H1 (cell line): ENCODE measurements around the gene USH1G. TPM values are rescaled to one million over a fixed set of nuclear protein-coding genes. Genes with fewer than 3 reads are reported as not detected.

Experiments used
- CTCF ChIA-PET: fragments of 300-600 bp; sonication (Branson Sonifier 250); formaldehyde crosslinking; loops from one replicate; lab custom pipeline; 2021; ENCODE audit not compliant: partially characterized antibody; lab: Charles Lee
- POLR2A ChIA-PET: fragments of 300-600 bp; sonication (Branson Sonifier 250); formaldehyde crosslinking; loops from one replicate; lab custom pipeline; 2021; ENCODE audit warnings: inconsistent platforms; ENCODE audit not compliant: partially characterized antibody; lab: Charles Lee
- DNase-seq, 2 experiments: peaks; one replicate each; pipeline versions ENCODE4 v3.0.0 to v3.0.0-alpha.2; 2010 to 2022; ENCODE audit warnings: low spot score in 2 of 2, low read depth in 1 of 2, mixed read lengths in 1 of 2
- FAIRE-seq: peaks from 2 replicates; lab custom pipeline; 2011; peaks lifted over from hg19 to GRCh38; lab: Jason Lieb, UNC
- H2AFZ ChIP-seq: 2 replicates; pipeline ENCODE4 v1.8.1; 2012; ENCODE audit warnings: low read length, inconsistent platforms
- H2AK5ac ChIP-seq: 2 replicates; pipeline ENCODE4 v1.6.1; 2013; ENCODE audit warnings: low read depth, low read length
- H2BK120ac ChIP-seq: replicated peaks from 2 replicates; pipeline ENCODE3; 2013; ENCODE audit warnings: low read depth, low read length, inconsistent platforms
- H2BK12ac ChIP-seq: 2 replicates; pipeline ENCODE4 v1.6.1; 2013; ENCODE audit warnings: low read depth, low read length
- H2BK15ac ChIP-seq: 2 replicates; pipeline ENCODE4 v1.6.1; 2013; ENCODE audit warnings: low read length
- H2BK20ac ChIP-seq: 2 replicates; pipeline ENCODE4 v1.6.1; 2013; ENCODE audit warnings: low read length
- H2BK5ac ChIP-seq: 2 replicates; pipeline ENCODE4 v1.6.1; 2013; ENCODE audit warnings: low read depth, low read length
- H3K14ac ChIP-seq: 2 replicates; pipeline ENCODE4 v1.6.1; 2013; ENCODE audit warnings: inconsistent platforms; ENCODE audit not compliant: insufficient read length
- H3K18ac ChIP-seq: 2 replicates; pipeline ENCODE4 v1.6.1; 2013; ENCODE audit warnings: low read length; ENCODE audit errors: extremely low read depth
- H3K23ac ChIP-seq: 2 replicates; pipeline ENCODE4 v1.6.1; 2013; ENCODE audit warnings: inconsistent platforms; ENCODE audit not compliant: insufficient read length
- H3K23me2 ChIP-seq: 2 replicates; pipeline ENCODE4 v1.6.1; 2013; ENCODE audit warnings: low read depth, low read length
- H3K27ac ChIP-seq: 2 replicates; pipeline ENCODE4 v1.6.1; 2011; ENCODE audit warnings: low read depth, low read length, inconsistent platforms
- H3K27me3 ChIP-seq, 4 experiments: replicated peaks in 1 of 4; 1 replicate in 1 of 4; 2 replicates in 3 of 4; pipeline versions ENCODE4 v1.6.1 to v1.8.1; 2011 to 2013; ENCODE audit warnings: low read length in 3 of 4, mild to moderate bottlenecking in 3 of 4, inconsistent platforms in 2 of 4, mixed read lengths in 2 of 4, moderate library complexity in 1 of 4; ENCODE audit not compliant: control insufficient read depth in 3 of 4, insufficient read depth in 3 of 4; ENCODE audit errors: extremely low read depth in 1 of 4
- H3K36me3 ChIP-seq, 4 experiments: 2 replicates each; pipeline versions ENCODE4 v1.6.1 to v1.8.1; 2011 to 2013; ENCODE audit warnings: mild to moderate bottlenecking in 4 of 4, low read length in 3 of 4, moderate library complexity in 2 of 4, control low read depth in 1 of 4, inconsistent platforms in 1 of 4; ENCODE audit not compliant: insufficient read depth in 4 of 4, control insufficient read depth in 2 of 4
- H3K4ac ChIP-seq: replicated peaks from 2 replicates; pipeline ENCODE3; 2013; ENCODE audit warnings: low read length, low read depth, mixed read lengths, inconsistent platforms; ENCODE audit not compliant: insufficient read length
- H3K4me1 ChIP-seq, 4 experiments: replicated peaks in 1 of 4; 1 replicate in 1 of 4; 2 replicates in 3 of 4; pipeline versions ENCODE4 v1.6.1 to v1.8.1; 2011 to 2013; ENCODE audit warnings: low read length in 3 of 4, inconsistent platforms in 2 of 4, mixed read lengths in 1 of 4; ENCODE audit not compliant: insufficient read depth in 4 of 4, control insufficient read depth in 3 of 4
- H3K4me2 ChIP-seq, 2 experiments: 2 replicates each; pipeline versions ENCODE4 v1.6.1 to v1.8.1; 2011 to 2013; ENCODE audit warnings: low read depth in 2 of 2, low read length in 2 of 2, control low read depth in 1 of 2, inconsistent platforms in 1 of 2, mild to moderate bottlenecking in 1 of 2; ENCODE audit not compliant: insufficient read depth in 1 of 2
- H3K4me3 ChIP-seq, 4 experiments: fragments of 200-600, 300-600 bp in 1 of 4; sonication (generic), shearing (Covaris generic), sonication (Bioruptor Twin) in 1 of 4; 2 replicates each; pipeline versions ENCODE4 v1.5.1 to v1.8.1; 2011 to 2016; ENCODE audit warnings: low read length in 4 of 4, low read depth in 3 of 4, control low read depth in 2 of 4, inconsistent platforms in 2 of 4, mild to moderate bottlenecking in 2 of 4, mixed read lengths in 1 of 4, moderate library complexity in 1 of 4; ENCODE audit not compliant: insufficient read depth in 2 of 4; ENCODE audit errors: extremely low read depth in 1 of 4
- H3K56ac ChIP-seq: replicated peaks from 2 replicates; pipeline ENCODE3; 2013; ENCODE audit warnings: low read depth, mild to moderate bottlenecking, mixed read lengths, low read length, inconsistent platforms; ENCODE audit not compliant: insufficient read length
- H3K79me1 ChIP-seq: 2 replicates; pipeline ENCODE4 v1.6.1; 2013; ENCODE audit warnings: low read depth, low read length, control low read depth
- H3K79me2 ChIP-seq, 2 experiments: 2 replicates each; pipeline versions ENCODE4 v1.6.1 to v1.8.1; 2012 to 2013; ENCODE audit warnings: low read length in 2 of 2, mild to moderate bottlenecking in 2 of 2, inconsistent platforms in 1 of 2; ENCODE audit not compliant: insufficient read depth in 2 of 2, control insufficient read depth in 1 of 2
- H3K9ac ChIP-seq, 4 experiments: replicated peaks in 1 of 4; 1 replicate in 1 of 4; 2 replicates in 3 of 4; pipeline versions ENCODE4 v1.6.1 to v1.8.1; 2011 to 2013; ENCODE audit warnings: low read depth in 3 of 4, low read length in 3 of 4, control low read depth in 2 of 4, mild to moderate bottlenecking in 2 of 4, moderate library complexity in 2 of 4, inconsistent platforms in 1 of 4; ENCODE audit errors: extremely low read depth in 1 of 4
- H3K9me3 ChIP-seq, 2 experiments: 2 replicates each; pipeline versions ENCODE4 v1.6.1 to v1.8.1; 2012 to 2013; ENCODE audit warnings: mild to moderate bottlenecking in 2 of 2, moderate library complexity in 2 of 2, control low read depth in 1 of 2, inconsistent platforms in 1 of 2, low read depth in 1 of 2, low read length in 1 of 2, mixed read lengths in 1 of 2; ENCODE audit not compliant: insufficient read depth in 2 of 2
- H4K20me1 ChIP-seq, 2 experiments: replicated peaks in 1 of 2; 2 replicates each; pipeline versions ENCODE3 to v1.8.1; 2011 to 2013; ENCODE audit warnings: inconsistent platforms in 2 of 2, low read length in 2 of 2, mild to moderate bottlenecking in 1 of 2; ENCODE audit not compliant: insufficient read depth in 2 of 2, control insufficient read depth in 1 of 2
- H4K5ac ChIP-seq: 2 replicates; pipeline ENCODE4 v1.6.1; 2013; ENCODE audit warnings: low read length, low read depth, mixed read lengths, inconsistent platforms; ENCODE audit not compliant: insufficient read length
- H4K8ac ChIP-seq: 2 replicates; pipeline ENCODE4 v1.8.0; 2013; ENCODE audit warnings: mild to moderate bottlenecking, moderate library complexity, low read length, inconsistent platforms; ENCODE audit not compliant: insufficient read depth; ENCODE audit errors: extremely low read depth
- H4K91ac ChIP-seq: replicated peaks from 2 replicates; pipeline ENCODE3; 2013; ENCODE audit warnings: low read length, mixed read lengths, inconsistent platforms; ENCODE audit not compliant: insufficient read length
- BCL11A ChIP-seq, 2 experiments: IDR thresholded peaks; one replicate each; pipeline ENCODE4 v1.6.1; 2011; ENCODE audit warnings: low read depth in 2 of 2, low read length in 2 of 2, mild to moderate bottlenecking in 2 of 2
- CBX5 ChIP-seq: fragments of 300-800, 300-1000 bp; sonication (generic); IDR thresholded peaks from 2 replicates; pipeline ENCODE4 v1.7.1; 2016; ENCODE audit warnings: antibody characterized with exemption, low read length, low read depth
- CTCF ChIP-seq, 3 experiments: IDR thresholded peaks; 1 replicate in 2 of 3; 2 replicates in 1 of 3; pipeline versions ENCODE4 v1.5.1 to v1.6.1; 2011; ENCODE audit warnings: low read length in 3 of 3, mild to moderate bottlenecking in 3 of 3, inconsistent platforms in 2 of 3, low read depth in 1 of 3, moderate library complexity in 1 of 3; ENCODE audit not compliant: insufficient read depth in 1 of 3; ENCODE audit errors: control extremely low read depth in 1 of 3
- EZH2 ChIP-seq: fragments of 200-600 bp; sonication (generic); IDR thresholded peaks from 2 replicates; pipeline ENCODE4 v1.7.1; 2012; ENCODE audit warnings: low read depth, mild to moderate bottlenecking, moderate library complexity, low read length, inconsistent platforms; ENCODE audit not compliant: severe bottlenecking
- FOSL1 ChIP-seq: IDR thresholded peaks from 2 replicates; pipeline ENCODE4 v1.6.1; 2011; ENCODE audit warnings: mild to moderate bottlenecking, low read depth, low read length, moderate library complexity; ENCODE audit not compliant: insufficient read depth
- JUND ChIP-seq: IDR thresholded peaks from 2 replicates; pipeline ENCODE4 v1.6.1; 2011; ENCODE audit warnings: mild to moderate bottlenecking, improper control_type of control experiment, low read length
- RAD21 ChIP-seq, 2 experiments: IDR thresholded peaks in 1 of 2; conservative IDR thresholded peaks in 1 of 2; 2 replicates each; pipeline ENCODE4 v1.6.1; 2011; ENCODE audit warnings: low read depth in 2 of 2, low read length in 2 of 2, improper control_type of control experiment in 1 of 2, inconsistent platforms in 1 of 2, mild to moderate bottlenecking in 1 of 2, moderate library complexity in 1 of 2
- TCF12 ChIP-seq: IDR thresholded peaks from 2 replicates; pipeline ENCODE4 v1.6.1; 2011; ENCODE audit warnings: low read depth, mild to moderate bottlenecking, low read length
- WGBS, 2 experiments: shearing (Covaris generic) in 1 of 2; methylation state at CpG; one replicate each; pipeline versions ENCODE4 v1.1.6 to v1.1.7; 2013 to 2015; ENCODE audit warnings: low lambda C conversion rate in 2 of 2, mixed read lengths in 2 of 2, inconsistent platforms in 1 of 2, low coverage in 1 of 2, missing lambda C conversion rate in 1 of 2; ENCODE audit not compliant: insufficient replicate concordance in 2 of 2, insufficient coverage in 1 of 2, insufficient read length in 1 of 2; ENCODE audit errors: extremely low coverage in 1 of 2, missing lambda C conversion rate in 1 of 2; 5-methylcytosine and 5-hydroxymethylcytosine counted together
- polyA plus RNA-seq, 7 experiments: library from polyadenylated mRNA; depleted of rRNA in 3 of 7; stranded (reverse) in 5 of 7; unstranded in 2 of 7; fragments of >200 nt in 5 of 7; fragments of 200-250 nt in 2 of 7; gene quantifications; 1 replicate in 5 of 7; 2 replicates in 1 of 7; 4 replicates in 1 of 7; pipeline versions ENCODE4 v1.2.1 to v1.2.3, GENCODE V29; 2011 to 2013; ENCODE audit warnings: missing spikeins in 2 of 7, mixed read lengths in 2 of 7
- total RNA-seq: library from RNA; stranded (reverse); fragmentation: NEBNext Ultra II Directional; extraction: Animal tissue kit (Norgen Biotek cat#: 25700); gene quantifications from 2 replicates; pipeline ENCODE4 v1.2.1, GENCODE V29; 2021

USH1G gene
- total and polyA plus RNA-seq, 2 of the 8 experiments (the other 6 are each of a cell fraction or from before 2014, with no cell fraction given): 1.6 to 4.3 TPM

DNA sequence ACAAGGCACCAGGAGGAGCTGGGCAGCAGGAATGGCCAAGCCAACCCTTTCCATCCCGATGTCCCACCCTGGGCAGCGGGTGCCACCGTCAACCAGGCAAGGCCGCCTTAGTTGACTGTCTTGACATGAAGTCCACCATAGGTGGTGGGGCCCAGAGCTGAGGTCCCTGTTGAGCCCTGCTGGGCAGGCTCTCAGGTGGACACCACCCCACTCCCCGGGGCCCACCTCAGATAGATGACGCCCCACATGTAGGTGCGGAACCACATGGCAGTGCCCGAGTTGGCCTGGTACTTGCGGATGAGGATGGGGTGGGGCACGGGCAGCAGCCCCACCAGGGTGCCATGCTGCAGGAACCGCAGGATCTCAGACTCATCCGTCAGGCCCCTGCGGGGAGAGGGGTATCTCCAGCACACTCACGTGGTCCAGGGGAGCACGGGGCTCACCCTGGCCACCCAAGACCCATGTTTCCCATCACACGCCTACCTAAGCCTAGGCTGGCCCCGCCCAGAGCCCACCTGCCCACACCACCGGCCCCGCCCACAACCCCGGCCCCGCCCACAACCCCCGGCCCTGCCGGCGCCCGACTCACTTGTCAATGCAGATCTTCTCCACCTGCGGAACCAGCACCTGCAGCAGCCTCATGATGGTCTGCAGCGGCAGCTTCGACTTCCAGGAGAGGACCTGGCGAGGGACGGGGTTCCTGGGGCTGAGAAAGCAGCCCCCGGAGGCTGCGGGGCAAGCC is 28.8 kb upstream of the USH1G start:
- WGBS, 2 experiments: 85% methylated on average over 19 of the region's 32 CpGs; no CpG with 5 or more reads in 1 of the 2 experiments
- H3K14ac ChIP-seq: no peak overlapping the region
- no peak overlapping the region; the same call in 1 of the 2 replicates for H2BK5ac ChIP-seq
- ChIA-PET POLR2A (interaction anchor here (0.7 to 1.4 kb wide), 3 partner anchors 31 to 60 kb away, joined by 3 to 4 read pairs (median 3); partner anchors contain the start of gene MRPL58), CTCF (interaction anchor here (0.5 to 49.9 kb wide), 5 partner anchors 0 to 86 kb away, joined by 3 to 1072 read pairs (median 4); partner anchors contain the start of genes OTOP2, OTOP3 and USH1G)
- H3K4me3 ChIP-seq: no peak overlapping the region
- H3K18ac ChIP-seq: peak overlapping the region; percentile 78
- no peak overlapping the region for H3K9ac ChIP-seq
- H3K27ac ChIP-seq: no peak overlapping the region
- H3K27me3 ChIP-seq: peaks cover 0 to 6% (median 0%) of the 10 kb centered on the region in 4 experiments; a peak in 1 of 7 replicates
- H2BK12ac ChIP-seq: peak overlapping the region; percentile 68; the same call in 1 of the 2 replicates
- H3K9me3 ChIP-seq: no peaks in the 10 kb centered on the region
- H2AK5ac ChIP-seq: 0 out of 2 replicates have a peak overlapping the region, but pooled peaks have one; percentile 82
- H3K4me2 ChIP-seq: no peak overlapping the region; a peak in 1 of 4 replicates
- no peaks in the 10 kb centered on the region; the same call in 1 of the 2 replicates for H3K79me1 ChIP-seq
- H2BK15ac ChIP-seq: peak overlapping the region; percentile 61; the same call in 1 of the 2 replicates
- no peak overlapping the region for H4K8ac ChIP-seq
- H3K36me3 ChIP-seq: no peaks in the 10 kb centered on the region
- 0 out of 2 replicates have a peak overlapping the region, but pooled peaks have one; percentile 18 for H2BK20ac ChIP-seq
- H4K5ac ChIP-seq: no peak overlapping the region
- DNase-seq (peak in 1 of 2 experiments; percentile 85), FAIRE-seq (no peak)
- no peak overlapping the region for H3K23ac ChIP-seq
- peaks cover 0 to 5% (median 2%) of the 10 kb centered on the region in 4 experiments; a peak in 2 of 7 replicates for H3K4me1 ChIP-seq
- no peaks in the 10 kb centered on the region for H3K79me2 ChIP-seq
- peaks cover 0 to 2% of the 10 kb centered on the region in 2 experiments for H4K20me1 ChIP-seq
- H4K91ac ChIP-seq: no peak overlapping the region
- no peak overlapping the region for H2BK120ac ChIP-seq
- no peaks in the 10 kb centered on the region for H3K23me2 ChIP-seq
- no peak overlapping the region for H3K4ac ChIP-seq
- no peak overlapping the region for H2AFZ ChIP-seq
- no peak overlapping the region for H3K56ac ChIP-seq
- no peak for TF ChIP-seq EZH2
- TF ChIP-seq RAD21 (IDR thresholded peaks at IDR 0.05 in 1 of 2, conservative IDR thresholded peaks at IDR 0.05 in 1 of 2; ENCODE audit: low read depth in 2 of 2, low read length in 2 of 2): no peak
- no peak for TF ChIP-seq JUND
- TF ChIP-seq CTCF (IDR thresholded peaks at IDR 0.05; ENCODE audit: control extremely low read depth in 1 of 3, insufficient read depth in 1 of 3, low read depth in 1 of 3, low read length in 3 of 3): no peak
- no peak for TF ChIP-seq CBX5
- no peak for TF ChIP-seq TCF12
- no peak for TF ChIP-seq BCL11A (IDR thresholded peaks at IDR 0.05; ENCODE audit: low read depth in 2 of 2, low read length in 2 of 2)
- TF ChIP-seq FOSL1: no peak
